IMR-90 (cell line): ENCODE results near the gene BOLA1. TPM values are rescaled to one million over a fixed set of nuclear protein-coding genes. Genes with fewer than 3 reads are reported as not detected.

Source experiments
- ATAC-seq: fragments of 200-7000 bp; cut with Tn5 transposase; 2 replicates; pipeline ENCODE4 v1.9.1; 2020; ENCODE audit warnings: low read depth, mild to moderate bottlenecking, moderate library complexity
- BruUV-seq: library from RNA; stranded (reverse); fragments of 400-500 nt; replicated peaks from 2 replicates; lab custom pipeline; 2021; lab: Mats Ljungman, UMichigan
- CTCF ChIA-PET: fragments of 300-600 bp; formaldehyde crosslinking; extraction: SDS; loops from one replicate; lab custom pipeline; 2021; ENCODE audit warnings: antibody characterized with exemption; lab: Yijun Ruan, JAX
- POLR2A ChIA-PET: fragments of 300-600 bp; sonication (Branson Sonifier 250); formaldehyde crosslinking; loops from one replicate; lab custom pipeline; 2022; ENCODE audit warnings: antibody characterized with exemption; ENCODE audit not compliant: unreplicated experiment; lab: Charles Lee
- DNase-seq: peaks from one replicate; pipeline ENCODE4 v3.0.0; 2013
- H2AFZ ChIP-seq: replicated peaks from 2 replicates; pipeline ENCODE3; 2013; ENCODE audit warnings: low read length, mild to moderate bottlenecking; ENCODE audit not compliant: poor library complexity
- H2AK5ac ChIP-seq: 2 replicates; pipeline ENCODE4 v1.6.1; 2013; ENCODE audit warnings: low read depth, low read length, inconsistent platforms
- H2AK9ac ChIP-seq: replicated peaks from 2 replicates; pipeline ENCODE3; 2013; ENCODE audit warnings: mild to moderate bottlenecking, low read depth, low read length, moderate library complexity; ENCODE audit not compliant: poor library complexity
- H2BK120ac ChIP-seq: 2 replicates; pipeline ENCODE4 v1.6.1; 2013; ENCODE audit warnings: low read depth, low read length, inconsistent platforms
- H2BK15ac ChIP-seq: 3 replicates; pipeline ENCODE4 v1.6.1; 2013; ENCODE audit warnings: low read depth, low read length, inconsistent platforms
- H2BK20ac ChIP-seq: 2 replicates; pipeline ENCODE4 v1.6.1; 2013; ENCODE audit warnings: low read depth, mild to moderate bottlenecking, inconsistent platforms, low read length, moderate library complexity
- H2BK5ac ChIP-seq: 2 replicates; pipeline ENCODE4 v1.6.1; 2013; ENCODE audit warnings: mild to moderate bottlenecking, low read depth, low read length, inconsistent platforms; ENCODE audit not compliant: poor library complexity, severe bottlenecking
- H3K14ac ChIP-seq: replicated peaks from 2 replicates; pipeline ENCODE4 v1.6.1; 2013; ENCODE audit warnings: low read depth, low read length, inconsistent platforms
- H3K18ac ChIP-seq: 2 replicates; pipeline ENCODE4 v1.6.1; 2013; ENCODE audit warnings: low read depth, low read length, control low read depth
- H3K23ac ChIP-seq: 2 replicates; pipeline ENCODE4 v1.6.1; 2013; ENCODE audit warnings: low read depth, low read length, inconsistent platforms
- H3K27ac ChIP-seq: 2 replicates; pipeline ENCODE4 v1.5.1; 2013; ENCODE audit warnings: mild to moderate bottlenecking, control low read depth, low read length; ENCODE audit not compliant: insufficient read depth
- H3K27me3 ChIP-seq: 2 replicates; pipeline ENCODE4 v1.6.1; 2013; ENCODE audit warnings: low read length; ENCODE audit not compliant: control insufficient read depth, insufficient read depth
- H3K36me3 ChIP-seq: 2 replicates; pipeline ENCODE4 v1.6.1; 2013; ENCODE audit warnings: low read length, mixed read lengths; ENCODE audit not compliant: control insufficient read depth, insufficient read depth
- H3K4ac ChIP-seq: 2 replicates; pipeline ENCODE4 v1.6.1; 2013; ENCODE audit warnings: low read depth, low read length, inconsistent platforms
- H3K4me1 ChIP-seq: 2 replicates; pipeline ENCODE4 v1.6.1; 2013; ENCODE audit warnings: low read length, mixed read lengths; ENCODE audit not compliant: control insufficient read depth, insufficient read depth
- H3K4me2 ChIP-seq: 2 replicates; pipeline ENCODE4 v1.6.1; 2013; ENCODE audit warnings: low read depth, mild to moderate bottlenecking, control low read depth, low read length, moderate library complexity
- H3K4me3 ChIP-seq: 2 replicates; pipeline ENCODE4 v1.5.1; 2013; ENCODE audit warnings: low read depth, mild to moderate bottlenecking, control low read depth, low read length, moderate library complexity; ENCODE audit not compliant: insufficient read depth
- H3K56ac ChIP-seq: 2 replicates; pipeline ENCODE4 v1.6.1; 2013; ENCODE audit warnings: low read length, inconsistent platforms; ENCODE audit not compliant: insufficient read depth; ENCODE audit errors: extremely low read depth
- H3K79me1 ChIP-seq, 2 experiments: 2 replicates each; pipeline ENCODE4 v1.6.1; 2013; ENCODE audit warnings: low read length in 2 of 2, inconsistent platforms in 1 of 2, low read depth in 1 of 2
- H3K9ac ChIP-seq: 2 replicates; pipeline ENCODE4 v1.6.1; 2013; ENCODE audit warnings: low read depth, low read length, control low read depth
- H3K9me1 ChIP-seq: 2 replicates; pipeline ENCODE4 v1.6.1; 2013; ENCODE audit warnings: low read length, inconsistent platforms; ENCODE audit not compliant: insufficient read depth
- H3K9me3 ChIP-seq: 2 replicates; pipeline ENCODE4 v1.6.1; 2013; ENCODE audit warnings: low read length; ENCODE audit not compliant: control insufficient read depth, insufficient read depth
- H4K20me1 ChIP-seq: 2 replicates; pipeline ENCODE4 v1.6.1; 2013; ENCODE audit warnings: low read length, inconsistent platforms; ENCODE audit not compliant: insufficient read depth
- H4K5ac ChIP-seq: 2 replicates; pipeline ENCODE4 v1.6.1; 2013; ENCODE audit warnings: mild to moderate bottlenecking, low read depth, low read length, control low read depth
- H4K8ac ChIP-seq, 2 experiments: 2 replicates each; pipeline ENCODE4 v1.6.1; 2013; ENCODE audit warnings: low read depth in 2 of 2, low read length in 2 of 2, control low read depth in 1 of 2, inconsistent platforms in 1 of 2
- H4K91ac ChIP-seq: 2 replicates; pipeline ENCODE4 v1.6.1; 2013; ENCODE audit warnings: low read depth, low read length, inconsistent platforms; ENCODE audit not compliant: insufficient read depth
- BHLHE40 ChIP-seq: fragments of 150-350 bp; IDR thresholded peaks from 2 replicates; pipeline ENCODE4 v1.6.1; 2016; ENCODE audit warnings: mild to moderate bottlenecking, low read depth, low read length
- CEBPB ChIP-seq: IDR thresholded peaks from 2 replicates; pipeline ENCODE4 v1.6.1; 2012; ENCODE audit warnings: low read depth, low read length, improper control_type of control experiment
- CTCF ChIP-seq: conservative IDR thresholded peaks from 2 replicates; pipeline ENCODE4 v1.5.1; 2012; ENCODE audit warnings: mild to moderate bottlenecking, low read depth, low read length, improper control_type of control experiment
- ELK1 ChIP-seq: fragments of 150-350 bp; IDR thresholded peaks from 2 replicates; pipeline ENCODE4 v1.6.1; 2016; ENCODE audit warnings: low read depth, mild to moderate bottlenecking, low read length, moderate library complexity, borderline replicate concordance
- FOS ChIP-seq: fragments of 150-350 bp; IDR thresholded peaks from 2 replicates; pipeline ENCODE4 v1.6.1; 2016; ENCODE audit warnings: low read depth, low read length
- MAFK ChIP-seq: IDR thresholded peaks from 2 replicates; pipeline ENCODE4 v1.6.1; 2012; ENCODE audit warnings: low read depth, low read length, improper control_type of control experiment
- RAD21 ChIP-seq: IDR thresholded peaks from 2 replicates; pipeline ENCODE4 v1.6.1; 2012; ENCODE audit warnings: low read length, improper control_type of control experiment
- WGBS, 2 experiments: methylation state at CpG; one replicate each; pipeline versions ENCODE4 v1.1.5 to v1.1.7; 2013; ENCODE audit warnings: missing lambda C conversion rate in 2 of 2; ENCODE audit not compliant: insufficient read length in 1 of 2; ENCODE audit errors: extremely low coverage in 2 of 2; 5-methylcytosine and 5-hydroxymethylcytosine counted together
- dilution Hi-C: fragments of 300-500 bp; cut with HindIII; formaldehyde crosslinking; loops from one replicate; pipeline ENCODE4 v1.14.3; 2018; ENCODE audit warnings: low sequenced_read_pairs; ENCODE audit not compliant: unreplicated experiment
- in situ Hi-C: fragments of 300-500 bp; cut with MboI; formaldehyde crosslinking; loops from 3 replicates; pipeline ENCODE4 v1.14.3; 2019; ENCODE audit warnings: low sequenced_read_pairs, inconsistent platforms, mixed read lengths
- intact Hi-C: fragments of 100-400 bp; cut with micrococcal nuclease; formaldehyde crosslinking; loops from 2 replicates; pipeline ENCODE4 v1.10.0; 2022
- polyA plus RNA-seq, 3 experiments: library from polyadenylated mRNA; depleted of rRNA; stranded (reverse); fragments of >200 nt; gene quantifications; 2 replicates each; pipeline ENCODE4 v1.2.3, GENCODE V29; 2012; ENCODE audit warnings: low replicate concordance in 1 of 3
- total RNA-seq: library from RNA; depleted of rRNA; stranded (reverse); fragments of >200 nt; gene quantifications from 2 replicates; pipeline ENCODE4 v1.2.3, GENCODE V29; 2012

Gene BOLA1
- total and polyA plus RNA-seq, 2 of the 4 experiments (the other 2 are of a cell fraction), result 3.4 to 12.6 TPM

- Histone ChIP-seq H3K18ac (no peak overlapping the region), H3K4ac (no peak overlapping the region), H2AK5ac (no peak overlapping the region), H4K91ac (no peak overlapping the region), H3K79me1 (peaks cover 3 to 17% of the 10 kb centered on the region in 2 experiments), H2BK5ac (no peak overlapping the region), H3K23ac (no peak overlapping the region; the same call in 1 of the 2 replicates), H2AK9ac (no peak overlapping the region), H2BK15ac (no peak overlapping the region), H3K9me1 (peaks cover 8% of the 10 kb centered on the region), H3K27me3 (no peaks in the 10 kb centered on the region), H4K20me1 (no peaks in the 10 kb centered on the region), H4K5ac (no peak overlapping the region), H3K27ac (no peak overlapping the region), H3K56ac (no peak overlapping the region), H3K36me3 (peaks cover 33% of the 10 kb centered on the region), H3K9me3 (no peaks in the 10 kb centered on the region), H2BK20ac (no peak overlapping the region), H2BK120ac (no peak overlapping the region), H4K8ac (no peak overlapping the region), H3K14ac (no peak overlapping the region), H3K4me3 (no peak overlapping the region), H3K9ac (no peak overlapping the region), H3K4me1 (peaks cover 3% of the 10 kb centered on the region; the same call in 1 of the 2 replicates), H3K4me2 (no peak overlapping the region), H2AFZ (no peak overlapping the region)
- ATAC-seq (no peak), DNase-seq (no peak)
- intact Hi-C loops, result loop anchor here (10.0 kb wide), 1 partner anchor 842 kb away; no protein-coding TSS in a partner anchor
- TF ChIP-seq BHLHE40 (no peak), RAD21 (no peak), FOS (no peak), ELK1 (no peak), CEBPB (no peak), MAFK (no peak), CTCF (no peak)
- POLR2A ChIA-PET, result no interaction called here
- CTCF ChIA-PET, result no interaction called here
- in situ Hi-C loops, result no loop called here
- BruUV-seq, result no TSS peak
- WGBS, 2 experiments, result no CpG with 5 or more reads among the region's 3 CpGs
- dilution Hi-C loops, result no loop called here
These were observed 43.5 kb downstream of the BOLA1 start for GRCh38 chr1:149942885-149943284.
